ENCODE measurements around the gene GGNBP2.

- TF ChIP-seq CTCF (IDR thresholded peaks at IDR 0.05) (no peak), POLR2AphosphoS5 (IDR thresholded peaks at IDR 0.05) (no peak)
These were observed 64.8 kb downstream of the GGNBP2 start for GRCh38 chr17:36609498-36609862.
